ENCODE data around the gene KBTBD4. TPM values are rescaled to one million over a fixed set of nuclear protein-coding genes. Genes with fewer than 3 reads are reported as not detected.

Gene KBTBD4
- total and polyA plus RNA-seq, 2 of the 8 experiments (the other 6 are each of a cell fraction or from before 2014, with no cell fraction given): 12.0 to 19.5 TPM

DNA sequence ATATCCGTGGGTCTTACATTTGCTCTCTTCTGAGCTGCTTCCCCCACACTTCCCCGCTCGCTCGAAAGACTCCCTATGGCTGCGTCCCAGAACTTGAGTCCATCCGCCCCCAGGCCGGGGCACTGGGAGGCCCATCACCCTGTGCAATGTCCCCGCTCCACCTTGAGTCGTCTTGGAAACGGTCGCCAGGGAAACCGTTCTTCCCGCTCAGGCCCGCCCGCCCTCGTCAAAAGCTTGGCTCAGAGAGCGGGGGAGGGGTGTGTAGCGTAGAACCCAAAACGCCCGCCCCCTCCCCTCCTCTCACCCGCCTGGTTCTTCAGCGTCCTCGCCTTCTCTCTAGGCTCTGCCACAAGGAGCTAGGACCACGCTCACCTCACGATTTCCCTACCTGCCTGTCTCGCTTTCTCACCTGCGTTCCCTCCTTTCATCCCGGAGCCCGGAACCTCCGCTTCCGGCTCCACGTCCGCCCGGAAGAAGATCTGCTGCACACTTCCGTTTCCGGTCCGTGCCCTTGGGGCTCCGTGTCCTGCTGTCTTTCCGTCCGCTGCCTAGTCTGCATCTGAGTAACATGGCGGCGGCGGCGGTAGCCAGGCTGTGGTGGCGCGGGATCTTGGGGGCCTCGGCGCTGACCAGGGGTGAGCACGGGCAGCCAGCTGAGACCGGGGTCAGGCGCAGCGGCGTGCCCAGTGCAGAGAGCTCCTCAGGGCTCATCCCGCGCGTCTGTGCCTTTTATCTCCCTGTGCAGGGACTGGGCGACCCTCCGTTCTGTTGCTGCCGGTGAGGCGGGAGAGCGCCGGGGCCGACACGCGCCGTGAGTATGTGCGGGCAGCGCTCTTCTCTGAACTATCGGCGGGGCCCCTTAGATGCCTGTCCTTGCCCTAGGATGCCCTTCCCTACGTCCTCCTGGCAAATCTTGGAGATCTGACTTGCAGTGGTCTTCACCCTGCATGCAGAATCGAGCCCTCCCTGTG, at the start of gene KBTBD4, which contains the start of gene NDUFS3 (continued):
- TF ChIP-seq, protein P1, sequence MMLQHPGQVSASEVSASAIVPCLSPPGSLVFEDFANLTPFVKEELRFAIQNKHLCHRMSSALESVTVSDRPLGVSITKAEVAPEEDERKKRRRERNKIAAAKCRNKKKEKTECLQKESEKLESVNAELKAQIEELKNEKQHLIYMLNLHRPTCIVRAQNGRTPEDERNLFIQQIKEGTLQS (IDR thresholded peaks at IDR 0.05; ENCODE audit: insufficient read depth, low read depth, low read length): no peak
- TF ChIP-seq SUZ12 (IDR thresholded peaks at IDR 0.05; ENCODE audit: low read length) (no peak), NANOG (IDR thresholded peaks at IDR 0.05; ENCODE audit: insufficient read depth, low read depth, low read length, poor library complexity, severe bottlenecking) (no peak), EP300 (IDR thresholded peaks at IDR 0.05; ENCODE audit: borderline replicate concordance in 1 of 2, low read depth in 2 of 2, low read length in 2 of 2) (peak; percentile 35 to 85), CTBP2 (IDR thresholded peaks at IDR 0.05; ENCODE audit: borderline replicate concordance, insufficient read depth, insufficient read length, low read length) (peak; percentile 86), SP2 (IDR thresholded peaks at IDR 0.05; ENCODE audit: low read length) (no peak), RNF2 (IDR thresholded peaks at IDR 0.05; ENCODE audit: borderline replicate concordance, low read depth, low read length, missing control alignments, poor library complexity, severe bottlenecking) (no peak), GABPA (IDR thresholded peaks at IDR 0.05; ENCODE audit: borderline replicate concordance, insufficient read depth, low read length) (peak; percentile 100), KDM5A (IDR thresholded peaks at IDR 0.05; ENCODE audit: low read length) (peak; percentile 99), CBX8 (IDR thresholded peaks at IDR 0.05; ENCODE audit: borderline replicate concordance, low read depth, low read length) (no peak), EGR1 (IDR thresholded peaks at IDR 0.05; ENCODE audit: borderline replicate concordance, low read depth, low read length) (peak; percentile 85), HDAC2 (IDR thresholded peaks at IDR 0.05; ENCODE audit: borderline replicate concordance in 1 of 2, low read depth in 2 of 2, low read length in 2 of 2) (peak in 1 of 2 experiments; percentile 94; a peak in 1 of 4 replicates), EZH2 (IDR thresholded peaks at IDR 0.05; ENCODE audit: low read depth, low read length, severe bottlenecking) (no peak), PHF8 (conservative IDR thresholded peaks at IDR 0.05; ENCODE audit: low read depth, low read length) (peak; percentile 88), HDAC6 (IDR thresholded peaks at IDR 0.05; ENCODE audit: low read depth, low read length) (no peak), KDM1A (IDR thresholded peaks at IDR 0.05; ENCODE audit: borderline replicate concordance, low read length) (peak; percentile 15; the same call in 1 of the 2 replicates), TAF7 (optimal IDR thresholded peaks at IDR 0.05; ENCODE audit: borderline replicate concordance, low read depth, low read length) (peak; percentile 96)
- TF ChIP-seq, protein P2, sequence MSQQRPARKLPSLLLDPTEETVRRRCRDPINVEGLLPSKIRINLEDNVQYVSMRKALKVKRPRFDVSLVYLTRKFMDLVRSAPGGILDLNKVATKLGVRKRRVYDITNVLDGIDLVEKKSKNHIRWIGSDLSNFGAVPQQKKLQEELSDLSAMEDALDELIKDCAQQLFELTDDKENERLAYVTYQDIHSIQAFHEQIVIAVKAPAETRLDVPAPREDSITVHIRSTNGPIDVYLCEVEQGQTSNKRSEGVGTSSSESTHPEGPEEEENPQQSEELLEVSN (IDR thresholded peaks at IDR 0.05): peak; percentile 52
